ENCODE data around the gene TPPP2. TPM values are rescaled to one million over a fixed set of nuclear protein-coding genes. Genes with fewer than 3 reads are reported as not detected.

The TPPP2 gene
- polyA plus RNA-seq, 1 of the 3 experiments (the other 2 are of a cell fraction), result not detected

DNA sequence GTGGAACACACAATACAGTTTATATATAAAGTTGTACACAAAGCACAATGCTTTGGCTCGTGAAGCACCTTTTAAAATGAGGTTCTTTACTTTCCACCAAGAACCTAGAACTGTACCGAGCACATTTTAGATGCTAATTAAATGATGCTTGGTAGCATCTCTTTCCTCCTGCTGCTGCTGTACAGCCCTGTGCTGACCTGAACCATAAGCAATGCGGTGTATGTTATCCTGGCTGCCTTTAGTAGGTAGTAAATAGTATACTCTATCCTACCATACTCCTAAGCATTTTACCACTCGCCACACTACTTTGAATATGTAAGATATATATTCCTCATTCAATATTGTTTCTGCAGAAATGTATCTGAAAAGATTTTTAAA, 24.7 kb downstream of the TPPP2 start:
- CTCF ChIA-PET, result interaction anchor here (1.8 to 2.1 kb wide), 2 partner anchors 38 to 40 kb away, joined by 7 read pairs; no protein-coding TSS in a partner anchor
- no peaks in the 10 kb centered on the region for H3K27me3 ChIP-seq (ENCODE audit: insufficient read depth)
- no peak overlapping the region for H3K9ac ChIP-seq
- TF ChIP-seq FOSL2 (IDR thresholded peaks at IDR 0.05; ENCODE audit: borderline replicate concordance, low read depth) (no peak), CHD2 (IDR thresholded peaks at IDR 0.05; ENCODE audit: low read length, partially characterized antibody) (no peak)
- TF ChIP-seq, protein P1, sequence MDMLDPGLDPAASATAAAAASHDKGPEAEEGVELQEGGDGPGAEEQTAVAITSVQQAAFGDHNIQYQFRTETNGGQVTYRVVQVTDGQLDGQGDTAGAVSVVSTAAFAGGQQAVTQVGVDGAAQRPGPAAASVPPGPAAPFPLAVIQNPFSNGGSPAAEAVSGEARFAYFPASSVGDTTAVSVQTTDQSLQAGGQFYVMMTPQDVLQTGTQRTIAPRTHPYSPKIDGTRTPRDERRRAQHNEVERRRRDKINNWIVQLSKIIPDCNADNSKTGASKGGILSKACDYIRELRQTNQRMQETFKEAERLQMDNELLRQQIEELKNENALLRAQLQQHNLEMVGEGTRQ (IDR thresholded peaks at IDR 0.05; ENCODE audit: borderline replicate concordance, low read depth, low read length), result no peak
- no peaks in the 10 kb centered on the region for H3K36me3 ChIP-seq (replicated peaks in 1 of 2; ENCODE audit: control insufficient read depth in 1 of 2, insufficient read depth in 2 of 2, low read length in 1 of 2)
- H4K20me1 ChIP-seq (ENCODE audit: insufficient read depth), result no peaks in the 10 kb centered on the region
- H3K27ac ChIP-seq (ENCODE audit: low read depth in 2 of 2, low read length in 1 of 2), result no peak overlapping the region
- 86% methylated on average over 4 of the region's 4 CpGs for WGBS (ENCODE audit: low lambda C conversion rate)
- no peak overlapping the region for H2AFZ ChIP-seq (ENCODE audit: low read depth)
- H3K4me1 ChIP-seq (ENCODE audit: control insufficient read depth in 1 of 2, insufficient read depth in 2 of 2, low read depth in 1 of 2, low read length in 1 of 2), result no peaks in the 10 kb centered on the region
- no peaks in the 10 kb centered on the region for H3K9me3 ChIP-seq
- no peak overlapping the region for H3K4me3 ChIP-seq (ENCODE audit: low read depth in 2 of 2, low read length in 1 of 2)
- POLR2A ChIA-PET, result no interaction called here
- H3K4me2 ChIP-seq, result no peak overlapping the region
- DNase-seq, result no peak
- H3K9me2 ChIP-seq, result no peaks in the 10 kb centered on the region
- H3K79me2 ChIP-seq (ENCODE audit: insufficient read depth), result no peaks in the 10 kb centered on the region
- peaks cover under 1% of the 10 kb centered on the region for H3F3A ChIP-seq (replicated peaks; ENCODE audit: insufficient read depth)

GRCh38 chr14:21055432-21056117, 25.6 kb downstream of the TPPP2 start:
- Histone ChIP-seq H3K27me3 (ENCODE audit: insufficient read depth) (no peaks in the 10 kb centered on the region), H3K4me2 (no peak overlapping the region), H3K9me2 (no peaks in the 10 kb centered on the region), H3K27ac (ENCODE audit: low read depth in 2 of 2, low read length in 1 of 2) (no peak overlapping the region), H3F3A (replicated peaks; ENCODE audit: insufficient read depth) (no peaks in the 10 kb centered on the region), H3K9ac (no peak overlapping the region), H3K79me2 (ENCODE audit: insufficient read depth) (no peaks in the 10 kb centered on the region), H2AFZ (ENCODE audit: low read depth) (no peak overlapping the region), H3K4me1 (ENCODE audit: control insufficient read depth in 1 of 2, insufficient read depth in 2 of 2, low read depth in 1 of 2, low read length in 1 of 2) (no peaks in the 10 kb centered on the region), H3K9me3 (no peaks in the 10 kb centered on the region), H4K20me1 (ENCODE audit: insufficient read depth) (no peaks in the 10 kb centered on the region), H3K4me3 (ENCODE audit: low read depth in 2 of 2, low read length in 1 of 2) (no peak overlapping the region), H3K36me3 (replicated peaks in 1 of 2; ENCODE audit: control insufficient read depth in 1 of 2, insufficient read depth in 2 of 2, low read length in 1 of 2) (no peaks in the 10 kb centered on the region)
- CTCF ChIA-PET, result interaction anchor here (1.9 to 2.1 kb wide), 2 partner anchors 15 to 41 kb away, joined by 4 to 8 read pairs; no protein-coding TSS in a partner anchor
- no peak for DNase-seq
- TF ChIP-seq GABPA (IDR thresholded peaks at IDR 0.05; ENCODE audit: low read depth), result no peak
- no peak for TF ChIP-seq FOSL2 (IDR thresholded peaks at IDR 0.05; ENCODE audit: borderline replicate concordance, low read depth)
- TF ChIP-seq, protein P1 (IDR thresholded peaks at IDR 0.05; ENCODE audit: borderline replicate concordance, low read depth, low read length), result no peak
- TF ChIP-seq REST (IDR thresholded peaks at IDR 0.05; ENCODE audit: low read depth, low read length), result no peak
- no peak for TF ChIP-seq PBX3 (IDR thresholded peaks at IDR 0.05)
- TF ChIP-seq TEAD4 (IDR thresholded peaks at IDR 0.05; ENCODE audit: borderline replicate concordance, insufficient read depth), result no peak
- TF ChIP-seq, protein P2, sequence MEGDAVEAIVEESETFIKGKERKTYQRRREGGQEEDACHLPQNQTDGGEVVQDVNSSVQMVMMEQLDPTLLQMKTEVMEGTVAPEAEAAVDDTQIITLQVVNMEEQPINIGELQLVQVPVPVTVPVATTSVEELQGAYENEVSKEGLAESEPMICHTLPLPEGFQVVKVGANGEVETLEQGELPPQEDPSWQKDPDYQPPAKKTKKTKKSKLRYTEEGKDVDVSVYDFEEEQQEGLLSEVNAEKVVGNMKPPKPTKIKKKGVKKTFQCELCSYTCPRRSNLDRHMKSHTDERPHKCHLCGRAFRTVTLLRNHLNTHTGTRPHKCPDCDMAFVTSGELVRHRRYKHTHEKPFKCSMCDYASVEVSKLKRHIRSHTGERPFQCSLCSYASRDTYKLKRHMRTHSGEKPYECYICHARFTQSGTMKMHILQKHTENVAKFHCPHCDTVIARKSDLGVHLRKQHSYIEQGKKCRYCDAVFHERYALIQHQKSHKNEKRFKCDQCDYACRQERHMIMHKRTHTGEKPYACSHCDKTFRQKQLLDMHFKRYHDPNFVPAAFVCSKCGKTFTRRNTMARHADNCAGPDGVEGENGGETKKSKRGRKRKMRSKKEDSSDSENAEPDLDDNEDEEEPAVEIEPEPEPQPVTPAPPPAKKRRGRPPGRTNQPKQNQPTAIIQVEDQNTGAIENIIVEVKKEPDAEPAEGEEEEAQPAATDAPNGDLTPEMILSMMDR (IDR thresholded peaks at IDR 0.05), result no peak
- POLR2A ChIA-PET, result no interaction called here
- 70% methylated on average over 5 of the region's 5 CpGs for WGBS (ENCODE audit: low lambda C conversion rate)
